Naive thymus-derived CD4-positive, alpha-beta T cell (primary cell): ENCODE results near the gene MSH5. TPM values are rescaled to one million over a fixed set of nuclear protein-coding genes. Genes with fewer than 3 reads are reported as not detected.

Source experiments
- ATAC-seq: fragments of 150-1000 bp; cut with Tn5 transposase; 2 replicates; pipeline ENCODE4 v1.10.0; 2021; ENCODE audit warnings: mild to moderate bottlenecking, moderate library complexity
- CTCF ChIA-PET: fragments of 350-600 bp; sonication (Branson Sonifier 250); formaldehyde crosslinking; loops from one replicate; lab custom pipeline; 2021; ENCODE audit warnings: antibody characterized with exemption; lab: Charles Lee
- POLR2A ChIA-PET: fragments of 350-600 bp; sonication (Branson Sonifier 250); formaldehyde crosslinking; loops from one replicate; lab custom pipeline; 2021; ENCODE audit warnings: antibody characterized with exemption, inconsistent platforms; lab: Charles Lee
- DNase-seq, 9 donors: peaks; one replicate each; pipeline versions ENCODE4 v3.0.0 to v3.0.0-alpha.2; 2020 to 2022; ENCODE audit warnings: mixed read lengths in 1 of 9
- H3K27ac ChIP-seq: one replicate; pipeline ENCODE4 v1.7.0; 2013; ENCODE audit warnings: mild to moderate bottlenecking, low read depth, low read length, moderate library complexity
- H3K27me3 ChIP-seq, 2 donors: one replicate each; pipeline ENCODE4 v1.7.0; 2013; ENCODE audit warnings: low read length in 2 of 2, mild to moderate bottlenecking in 2 of 2, moderate library complexity in 2 of 2; ENCODE audit not compliant: control insufficient read depth in 2 of 2, insufficient read depth in 2 of 2
- H3K36me3 ChIP-seq, 3 experiments: 1 replicate in 2 of 3; 2 replicates in 1 of 3; pipeline ENCODE4 v1.7.0; 2013; ENCODE audit warnings: low read length in 3 of 3, mild to moderate bottlenecking in 3 of 3, moderate library complexity in 1 of 3; ENCODE audit not compliant: insufficient read depth in 3 of 3, control insufficient read depth in 2 of 3
- H3K4me1 ChIP-seq, 2 donors: one replicate each; pipeline ENCODE4 v1.7.0; 2013; ENCODE audit warnings: low read length in 2 of 2, mild to moderate bottlenecking in 2 of 2, moderate library complexity in 1 of 2; ENCODE audit not compliant: control insufficient read depth in 2 of 2, insufficient read depth in 2 of 2
- H3K4me3 ChIP-seq: 2 replicates; pipeline ENCODE4 v1.7.0; 2013; ENCODE audit warnings: mild to moderate bottlenecking, low read length
- H3K9me3 ChIP-seq, 3 experiments: 1 replicate in 2 of 3; 2 replicates in 1 of 3; pipeline ENCODE4 v1.7.0; 2013; ENCODE audit warnings: low read length in 3 of 3; ENCODE audit not compliant: control insufficient read depth in 2 of 3
- H3K27ac Mint-ChIP-seq, 9 donors: one replicate each; pipeline ENCODE4 v1.8.0; 2020 to 2022; ENCODE audit warnings: mixed read lengths in 9 of 9, mild to moderate bottlenecking in 8 of 9, moderate library complexity in 5 of 9, inconsistent platforms in 2 of 9
- H3K27me3 Mint-ChIP-seq, 5 donors: one replicate each; pipeline ENCODE4 v1.8.0; 2021 to 2022; ENCODE audit warnings: mixed read lengths in 5 of 5, mild to moderate bottlenecking in 1 of 5
- H3K36me3 Mint-ChIP-seq, 5 donors: one replicate each; pipeline ENCODE4 v1.8.0; 2020 to 2022; ENCODE audit warnings: mixed read lengths in 5 of 5, mild to moderate bottlenecking in 3 of 5, inconsistent platforms in 1 of 5
- H3K4me1 Mint-ChIP-seq, 7 donors: one replicate each; pipeline ENCODE4 v1.8.0; 2020 to 2022; ENCODE audit warnings: mixed read lengths in 7 of 7, mild to moderate bottlenecking in 3 of 7, inconsistent platforms in 1 of 7
- H3K4me3 Mint-ChIP-seq, 10 donors: one replicate each; pipeline ENCODE4 v1.8.0; 2020 to 2022; ENCODE audit warnings: mild to moderate bottlenecking in 10 of 10, mixed read lengths in 10 of 10, moderate library complexity in 6 of 10, inconsistent platforms in 2 of 10
- H3K9me3 Mint-ChIP-seq, 11 donors: one replicate each; pipeline ENCODE4 v1.8.0; 2020 to 2022; ENCODE audit warnings: mixed read lengths in 11 of 11, mild to moderate bottlenecking in 4 of 11, inconsistent platforms in 1 of 11, moderate library complexity in 1 of 11
- intact Hi-C, 2 donors: fragments of 100-400 bp; cut with micrococcal nuclease; formaldehyde crosslinking; loops; one replicate each; pipeline ENCODE4 v1.15.1; 2023
- polyA plus RNA-seq, 2 donors: library from polyadenylated mRNA; unstranded; fragments of 300-500 nt; fragmentation: Illumina TruSeq; gene quantifications; one replicate each; pipeline ENCODE4 v1.2.3, GENCODE V29; 2021
- total RNA-seq, 6 experiments: library from RNA in 5 of 6; stranded (reverse) in 5 of 6; gene quantifications; 1 replicate in 5 of 6; 2 replicates in 1 of 6; pipeline ENCODE4 v1.2.3 and lab custom pipeline; 2021 to 2026

Gene MSH5
- total and polyA plus RNA-seq, 7 experiments from 2014 or later = 0.51 to 52.2 (median 11.0) TPM

DNA sequence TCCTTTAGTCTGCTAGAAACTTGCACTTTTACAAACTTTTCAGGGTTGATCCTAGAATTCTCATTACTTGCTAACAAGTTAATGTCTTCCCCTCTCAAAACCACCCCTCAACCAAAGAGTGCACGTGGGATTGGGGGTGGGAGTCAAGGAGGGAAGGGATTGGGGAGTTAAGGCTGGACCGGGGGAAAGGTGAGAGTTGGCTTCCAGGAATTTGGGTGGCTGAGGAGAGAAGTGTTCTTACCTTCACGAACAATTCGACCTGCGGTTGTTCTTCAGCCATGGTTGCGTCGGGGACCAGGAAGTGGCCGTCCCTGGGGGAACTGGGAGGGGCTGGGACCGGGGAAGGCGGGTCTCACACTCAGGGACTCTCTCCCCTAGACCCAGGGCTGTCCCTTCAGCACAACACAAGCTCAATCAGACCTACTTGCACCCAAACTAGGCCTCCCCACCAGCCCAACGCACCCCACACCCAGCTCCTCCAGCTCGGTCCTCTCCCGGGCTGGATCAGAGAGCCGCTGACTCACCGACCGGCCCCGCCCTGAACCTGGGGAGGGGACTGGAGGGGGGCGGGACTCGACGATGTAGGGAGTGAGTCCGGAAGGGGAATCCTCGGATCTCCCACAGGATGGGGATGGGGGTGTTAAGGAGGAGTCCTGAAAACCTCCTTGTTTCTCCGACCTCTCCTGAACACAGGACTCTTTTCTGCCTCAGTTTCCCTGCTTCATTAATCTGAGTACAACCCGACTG lies 3.6 kb upstream of the MSH5 start, which contains the start of gene CLIC1:
TSS of gene CLIC1 (minus strand) at position 510 of the 747 bp plus-strand sequence. CDS start at position 280, 230 bp downstream.
- H3K27me3 ChIP-seq = no peaks in the 10 kb centered on the region
- peaks cover 41 to 81% (median 70%) of the 10 kb centered on the region in 7 donors for H3K4me1 Mint-ChIP-seq
- POLR2A ChIA-PET = interaction anchor here (0.6 to 4.6 kb wide), 13 partner anchors 11 to 127 kb away, joined by 3 to 28 read pairs (median 4); partner anchors contain the start of genes LSM2 and NEU1
- H3K36me3 Mint-ChIP-seq = peaks cover 0 to 42% (median 8%) of the 10 kb centered on the region in 5 donors
- H3K27ac Mint-ChIP-seq = peak within 1 kb of the TSS; percentile 88 to 94 (median 90)
- intact Hi-C loops = loop anchor here (5.0 to 10.0 kb wide), 8 partner anchors 54 to 1469 kb away; partner anchors contain the start of genes AGPAT1 (in 1 of the 2), DXO (in 1 of the 2), HSD17B8 (in 1 of the 2) and LY6G5C (in 1 of the 2)
- no peaks in the 10 kb centered on the region for H3K9me3 ChIP-seq
- CTCF ChIA-PET = interaction anchor here (1.3 to 1.5 kb wide), 3 partner anchors 9 to 90 kb away, joined by 3 to 7 read pairs (median 7); no protein-coding TSS in a partner anchor
- peak within 1 kb of the TSS; percentile 86 to 100 (median 96) for H3K4me3 Mint-ChIP-seq
- ATAC-seq (peak; percentile 28), DNase-seq (peak in 7 of 9 donors; percentile 17 to 85 (median 38))
- H3K4me3 ChIP-seq = peak within 1 kb of the TSS; percentile 94
- H3K27ac ChIP-seq = peak within 1 kb of the TSS; percentile 83
- peaks cover 41 to 45% of the 10 kb centered on the region in 2 donors for H3K4me1 ChIP-seq
- peaks cover 0 to 5% (median 0%) of the 10 kb centered on the region in 11 donors for H3K9me3 Mint-ChIP-seq
- H3K36me3 ChIP-seq = peaks cover 5 to 25% (median 13%) of the 10 kb centered on the region in 3 experiments
- H3K27me3 Mint-ChIP-seq = no peaks in the 10 kb centered on the region

- H3K4me1 Mint-ChIP-seq = peaks cover 41 to 87% (median 70%) of the 10 kb centered on the region in 7 donors
- peaks cover 0 to 45% (median 8%) of the 10 kb centered on the region in 5 donors for H3K36me3 Mint-ChIP-seq
- H3K27ac Mint-ChIP-seq = peak overlapping the region; percentile 14 to 94 (median 90)
- Histone ChIP-seq H3K27ac (peak overlapping the region; percentile 83), H3K36me3 (peaks cover 4 to 21% (median 7%) of the 10 kb centered on the region in 3 experiments), H3K9me3 (no peaks in the 10 kb centered on the region), H3K4me3 (peak overlapping the region; percentile 94), H3K4me1 (peaks cover 41 to 45% of the 10 kb centered on the region in 2 donors), H3K27me3 (no peaks in the 10 kb centered on the region)
- no peaks in the 10 kb centered on the region for H3K27me3 Mint-ChIP-seq
- ATAC-seq (no peak), DNase-seq (no peak)
- ChIA-PET POLR2A (interaction anchor here (0.6 to 4.6 kb wide), 11 partner anchors 8 to 126 kb away, joined by 3 to 28 read pairs (median 4); partner anchors contain the start of genes DDAH2, HSPA1B, LSM2 and NEU1), CTCF (interaction anchor here (1.4 to 4.3 kb wide), 3 partner anchors 8 to 90 kb away, joined by 7 to 30 read pairs (median 7); partner anchors contain the start of gene DDAH2)
- intact Hi-C loops = loop anchor here (5.0 to 10.0 kb wide), 8 partner anchors 55 to 1468 kb away; partner anchors contain the start of genes AGPAT1 (in 1 of the 2), DXO (in 1 of the 2), HSD17B8 (in 1 of the 2) and LY6G5C (in 1 of the 2)
- peak overlapping the region; percentile 86 to 100 (median 96) for H3K4me3 Mint-ChIP-seq
- H3K9me3 Mint-ChIP-seq = peaks cover 0 to 6% (median 0%) of the 10 kb centered on the region in 11 donors
These were observed 3.0 kb upstream of the MSH5 start for GRCh38 chr6:31736768-31737314.

DNA sequence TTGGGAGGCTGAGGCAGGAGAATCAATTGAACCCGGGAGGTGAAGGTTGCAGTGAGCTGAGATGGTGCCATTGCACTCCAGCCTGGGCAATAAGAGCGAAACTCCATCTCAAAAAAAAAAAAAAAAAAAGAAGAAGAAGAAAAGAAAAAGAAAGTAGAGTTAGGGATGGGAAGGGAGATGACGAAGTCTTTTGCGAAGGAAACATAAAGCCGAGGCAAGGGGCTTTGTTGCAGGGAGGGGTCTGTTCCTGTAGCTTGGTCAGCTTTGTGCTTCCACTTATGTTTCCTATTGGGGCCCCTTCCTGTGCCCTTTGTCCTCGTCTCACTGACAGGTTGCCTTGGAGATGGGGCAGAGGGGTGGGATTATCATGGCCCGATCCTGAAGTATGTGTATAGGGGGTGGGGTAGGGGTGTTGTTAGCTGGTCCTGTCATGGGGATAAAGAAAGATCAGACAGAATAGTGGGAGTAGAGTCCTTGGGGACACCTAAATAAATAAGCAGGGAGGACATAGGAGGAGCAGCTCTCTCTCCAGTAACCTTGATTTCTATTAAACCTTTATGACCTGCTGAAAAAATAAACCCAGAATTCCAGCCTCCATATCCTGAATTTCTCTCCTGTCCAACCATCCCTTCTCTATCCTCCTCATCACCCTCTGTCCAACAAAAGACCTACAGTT lies 2.4 kb upstream of the MSH5 start:
- ChIA-PET POLR2A (interaction anchor here (0.7 to 4.6 kb wide), 19 partner anchors 8 to 227 kb away, joined by 3 to 28 read pairs (median 4); partner anchors contain the start of genes BAG6, DDAH2, HSPA1A and HSPA1B), CTCF (interaction anchor here (0.6 to 4.3 kb wide), 9 partner anchors 8 to 84 kb away, joined by 3 to 30 read pairs (median 5); partner anchors contain the start of genes DDAH2, HSPA1A, HSPA1L and LSM2)
- peaks cover 0 to 42% (median 5%) of the 10 kb centered on the region in 5 donors for H3K36me3 Mint-ChIP-seq
- ATAC-seq (no peak), DNase-seq (peak in 1 of 9 donors; percentile 26)
- H3K27ac ChIP-seq = peak overlapping the region; percentile 83
- H3K9me3 ChIP-seq = no peaks in the 10 kb centered on the region
- H3K4me3 Mint-ChIP-seq = peak overlapping the region; percentile 86 to 100 (median 96)
- peak overlapping the region; percentile 38 for H3K4me3 ChIP-seq
- intact Hi-C loops = loop anchor here (5.0 to 10.0 kb wide), 8 partner anchors 55 to 1467 kb away; partner anchors contain the start of genes AGPAT1 (in 1 of the 2), DXO (in 1 of the 2), HSD17B8 (in 1 of the 2) and LY6G5C (in 1 of the 2)
- peak overlapping the region; percentile 88 to 94 (median 90) for H3K27ac Mint-ChIP-seq
- H3K27me3 ChIP-seq = no peaks in the 10 kb centered on the region
- H3K36me3 ChIP-seq = peaks cover 0 to 15% (median 2%) of the 10 kb centered on the region in 3 experiments
- H3K4me1 ChIP-seq = peaks cover 41 to 45% of the 10 kb centered on the region in 2 donors
- no peaks in the 10 kb centered on the region for H3K27me3 Mint-ChIP-seq
- peaks cover 0 to 6% (median 0%) of the 10 kb centered on the region in 11 donors for H3K9me3 Mint-ChIP-seq
- peaks cover 41 to 87% (median 71%) of the 10 kb centered on the region in 7 donors for H3K4me1 Mint-ChIP-seq

DNA sequence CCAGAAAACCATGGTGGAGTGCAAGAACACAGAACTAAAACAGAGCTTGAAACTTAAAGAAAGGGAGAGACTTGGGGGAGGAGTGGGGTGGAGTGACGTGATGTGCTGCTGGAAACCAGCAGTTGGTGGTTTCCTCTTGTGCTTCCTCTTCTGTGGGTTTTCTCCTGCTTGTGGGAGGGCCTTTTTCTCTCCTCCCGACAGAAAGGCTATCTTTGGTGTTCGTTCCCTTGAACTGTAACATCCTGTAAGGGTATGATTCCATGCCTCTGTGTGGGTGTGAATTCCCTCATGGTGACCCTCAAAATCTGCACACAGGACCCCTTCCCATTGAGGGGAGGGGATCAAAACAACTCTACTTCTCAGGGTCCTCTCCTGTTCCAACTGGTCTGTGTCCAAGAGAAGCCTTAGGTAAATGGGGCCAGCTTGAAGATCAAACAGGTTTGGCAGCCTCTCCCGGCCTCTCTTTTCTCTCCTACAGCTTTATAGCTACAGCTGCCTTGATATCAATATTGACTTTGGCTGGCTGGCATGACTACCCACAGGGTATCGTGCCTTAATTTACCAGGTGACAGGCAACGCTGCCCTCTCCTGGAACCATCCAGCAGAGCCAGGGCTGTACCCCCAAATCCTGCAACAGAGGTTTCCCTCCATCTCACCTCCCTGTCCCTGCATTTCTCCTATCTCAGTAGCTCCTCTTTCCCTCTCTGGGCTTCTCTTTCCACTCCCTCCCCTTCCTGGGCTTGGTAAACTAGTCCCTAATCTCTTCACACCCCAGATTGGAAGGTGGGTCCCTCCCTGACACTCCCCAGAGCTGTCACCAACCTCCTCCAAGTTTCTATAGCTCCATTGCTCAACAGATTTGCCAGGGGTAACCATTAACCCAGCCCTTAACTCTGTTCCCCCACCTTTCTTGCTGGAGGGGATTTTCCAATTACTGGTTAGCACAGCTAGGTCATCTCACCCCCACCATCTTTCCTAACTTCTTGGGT lies 1.5 kb upstream of the MSH5 start:
- peaks cover 0 to 5% (median 0%) of the 10 kb centered on the region in 11 donors for H3K9me3 Mint-ChIP-seq
- peaks cover 41 to 84% (median 68%) of the 10 kb centered on the region in 7 donors for H3K4me1 Mint-ChIP-seq
- Histone ChIP-seq H3K4me1 (peaks cover 41 to 45% of the 10 kb centered on the region in 2 donors), H3K9me3 (no peaks in the 10 kb centered on the region), H3K36me3 (peaks cover 0 to 9% (median 0%) of the 10 kb centered on the region in 3 experiments), H3K27me3 (no peaks in the 10 kb centered on the region), H3K27ac (peak overlapping the region; percentile 83), H3K4me3 (peak overlapping the region; percentile 38)
- DNase-seq (peak in 8 of 9 donors; percentile 56 to 83 (median 78)), ATAC-seq (peak; percentile 62)
- POLR2A ChIA-PET = interaction anchor here (0.6 to 4.6 kb wide), 25 partner anchors 9 to 234 kb away, joined by 3 to 28 read pairs (median 4); partner anchors contain the start of genes ABHD16A, BAG6, DDAH2 and HSPA1A
- intact Hi-C loops = loop anchor here (1.0 to 10.0 kb wide), 22 partner anchors 8 to 1467 kb away; partner anchors contain the start of genes HSPA1B (in 2 of the 2), VARS1 (in 2 of the 2), AGPAT1 (in 1 of the 2) and ATP6V1G2 (in 1 of the 2)
- no peaks in the 10 kb centered on the region for H3K27me3 Mint-ChIP-seq
- H3K27ac Mint-ChIP-seq = peak overlapping the region; percentile 74 to 94 (median 90)
- peaks cover 0 to 41% (median 2%) of the 10 kb centered on the region in 5 donors for H3K36me3 Mint-ChIP-seq
- CTCF ChIA-PET = interaction anchor here (0.6 to 4.3 kb wide), 13 partner anchors 9 to 342 kb away, joined by 3 to 30 read pairs (median 4); partner anchors contain the start of genes DDAH2, HSPA1A, HSPA1L and LSM2
- H3K4me3 Mint-ChIP-seq = peak overlapping the region; percentile 86 to 100 (median 96)
